ENCODE results near the gene NOXRED1. TPM values are rescaled to one million over a fixed set of nuclear protein-coding genes. Genes with fewer than 3 reads are reported as not detected.
A peak's percentile ranks its signal among the peaks of the same experiment; 100 is the strongest.

NOXRED1 gene
- total RNA-seq, 1 donor from 2014 or later: 1.2 TPM

DNA sequence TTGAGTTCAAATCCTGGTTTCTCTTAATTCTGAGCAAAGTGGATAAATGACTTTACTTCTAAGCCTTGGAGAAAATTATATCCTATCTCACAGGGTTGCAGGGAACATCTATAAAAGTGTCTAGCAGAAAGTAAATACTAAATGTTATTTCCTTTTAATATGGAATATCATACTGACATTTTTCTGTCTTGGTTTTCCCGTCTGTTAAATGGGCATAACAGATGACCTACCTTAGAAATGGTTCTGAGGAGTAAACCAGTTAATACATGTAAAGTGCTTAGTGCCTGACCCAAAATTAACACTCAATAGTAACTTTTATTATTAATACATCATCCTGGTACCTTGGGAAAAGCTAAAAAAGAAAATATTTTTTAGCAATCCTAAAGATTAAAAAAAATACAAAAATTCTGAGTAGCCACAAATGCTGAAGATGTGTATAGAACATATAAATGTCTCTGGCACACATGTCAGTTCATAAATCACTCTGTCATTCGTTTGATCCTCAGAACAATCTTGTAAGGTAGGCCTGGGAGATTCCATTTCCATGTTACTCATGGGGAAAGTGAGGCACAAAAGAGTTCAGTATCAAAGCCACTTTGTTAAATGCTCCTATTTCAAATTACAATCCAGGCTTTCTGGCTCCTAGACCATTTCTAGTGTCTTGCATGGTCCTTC lies 32.8 kb upstream of the NOXRED1 start:
- Mint-ChIP-seq H3K9me3 (ENCODE audit: low read depth) (no peaks in the 10 kb centered on the region), H3K27me3 (no peaks in the 10 kb centered on the region), H3K27ac (no peak overlapping the region), H3K4me3 (ENCODE audit: low read depth) (peak overlapping the region; percentile 100), H3K4me1 (ENCODE audit: low read depth) (peaks cover 25% of the 10 kb centered on the region), H3K36me3 (ENCODE audit: insufficient read depth) (peaks cover 17% of the 10 kb centered on the region)
- TF ChIP-seq, protein P1, sequence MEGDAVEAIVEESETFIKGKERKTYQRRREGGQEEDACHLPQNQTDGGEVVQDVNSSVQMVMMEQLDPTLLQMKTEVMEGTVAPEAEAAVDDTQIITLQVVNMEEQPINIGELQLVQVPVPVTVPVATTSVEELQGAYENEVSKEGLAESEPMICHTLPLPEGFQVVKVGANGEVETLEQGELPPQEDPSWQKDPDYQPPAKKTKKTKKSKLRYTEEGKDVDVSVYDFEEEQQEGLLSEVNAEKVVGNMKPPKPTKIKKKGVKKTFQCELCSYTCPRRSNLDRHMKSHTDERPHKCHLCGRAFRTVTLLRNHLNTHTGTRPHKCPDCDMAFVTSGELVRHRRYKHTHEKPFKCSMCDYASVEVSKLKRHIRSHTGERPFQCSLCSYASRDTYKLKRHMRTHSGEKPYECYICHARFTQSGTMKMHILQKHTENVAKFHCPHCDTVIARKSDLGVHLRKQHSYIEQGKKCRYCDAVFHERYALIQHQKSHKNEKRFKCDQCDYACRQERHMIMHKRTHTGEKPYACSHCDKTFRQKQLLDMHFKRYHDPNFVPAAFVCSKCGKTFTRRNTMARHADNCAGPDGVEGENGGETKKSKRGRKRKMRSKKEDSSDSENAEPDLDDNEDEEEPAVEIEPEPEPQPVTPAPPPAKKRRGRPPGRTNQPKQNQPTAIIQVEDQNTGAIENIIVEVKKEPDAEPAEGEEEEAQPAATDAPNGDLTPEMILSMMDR (IDR thresholded peaks at IDR 0.05; ENCODE audit: unreplicated experiment): no peak
- DNase-seq (ENCODE audit: low spot score, unreplicated experiment): no peak

GRCh38 chr14:77442196-77442595 lies 18.9 kb upstream of the NOXRED1 start:
- Mint-ChIP-seq H3K4me3 (ENCODE audit: low read depth) (no peak overlapping the region), H3K27ac (no peak overlapping the region), H3K27me3 (no peaks in the 10 kb centered on the region), H3K36me3 (ENCODE audit: insufficient read depth) (peaks cover 18% of the 10 kb centered on the region), H3K4me1 (ENCODE audit: low read depth) (no peaks in the 10 kb centered on the region), H3K9me3 (ENCODE audit: low read depth) (no peaks in the 10 kb centered on the region)
- TF ChIP-seq, protein P1 (IDR thresholded peaks at IDR 0.05; ENCODE audit: unreplicated experiment): no peak
- no peak for DNase-seq (ENCODE audit: low spot score, unreplicated experiment)

GRCh38 chr14:77439861-77440260 lies 16.5 kb upstream of the NOXRED1 start:
- Mint-ChIP-seq H3K36me3 (ENCODE audit: insufficient read depth) (peaks cover 24% of the 10 kb centered on the region), H3K9me3 (ENCODE audit: low read depth) (no peaks in the 10 kb centered on the region), H3K4me1 (ENCODE audit: low read depth) (no peaks in the 10 kb centered on the region), H3K27me3 (no peaks in the 10 kb centered on the region), H3K27ac (no peak overlapping the region), H3K4me3 (ENCODE audit: low read depth) (no peak overlapping the region)
- TF ChIP-seq, protein P1 (IDR thresholded peaks at IDR 0.05; ENCODE audit: unreplicated experiment): no peak
- no peak for DNase-seq (ENCODE audit: low spot score, unreplicated experiment)

DNA sequence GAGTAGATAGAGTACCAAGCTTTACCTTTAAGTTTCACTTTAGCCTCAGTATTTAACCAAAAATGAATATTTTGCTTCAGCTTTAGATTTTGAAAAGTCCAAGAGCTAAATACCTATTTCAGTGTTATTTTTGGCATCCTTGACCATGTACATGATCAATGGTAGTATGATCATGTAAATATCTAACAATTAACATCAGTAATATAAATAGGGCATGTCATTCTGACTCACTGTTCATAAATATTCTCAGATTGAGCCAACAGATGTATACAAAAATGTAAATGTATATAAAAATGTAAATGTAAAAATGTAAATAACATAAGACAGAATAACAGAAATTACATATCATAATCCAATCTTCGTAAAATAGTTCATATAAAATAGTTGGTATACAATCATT lies 15.3 kb upstream of the NOXRED1 start:
- no peak for DNase-seq (ENCODE audit: low spot score, unreplicated experiment)
- TF ChIP-seq, protein P1 (IDR thresholded peaks at IDR 0.05; ENCODE audit: unreplicated experiment): no peak
- Mint-ChIP-seq H3K36me3 (ENCODE audit: insufficient read depth) (peaks cover 25% of the 10 kb centered on the region), H3K27me3 (no peaks in the 10 kb centered on the region), H3K27ac (no peak overlapping the region), H3K4me1 (ENCODE audit: low read depth) (no peaks in the 10 kb centered on the region), H3K9me3 (ENCODE audit: low read depth) (no peaks in the 10 kb centered on the region), H3K4me3 (ENCODE audit: low read depth) (no peak overlapping the region)

DNA sequence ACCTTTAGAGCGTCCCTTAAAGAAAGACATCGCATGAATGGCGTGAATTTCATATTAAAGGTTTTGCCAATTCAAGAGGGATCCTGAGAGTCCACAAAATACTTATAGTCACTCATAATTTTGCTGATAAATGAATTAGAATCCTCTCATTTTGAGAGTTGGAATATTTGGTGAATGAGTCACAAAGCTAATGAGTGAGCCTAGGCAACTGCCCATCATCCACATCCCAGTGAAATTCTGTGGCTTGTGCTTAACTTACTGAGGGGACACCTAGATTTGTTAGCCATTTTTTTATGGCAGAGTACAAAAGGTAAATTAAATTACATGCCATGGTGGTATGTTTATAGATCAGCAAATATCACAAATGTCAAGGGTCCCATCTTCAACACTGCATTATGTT lies 12.7 kb upstream of the NOXRED1 start:
- no peak for DNase-seq (ENCODE audit: low spot score, unreplicated experiment)
- no peaks in the 10 kb centered on the region for H3K27me3 Mint-ChIP-seq

More for the DNA sequence above, 12.7 kb upstream of the NOXRED1 start:
- Mint-ChIP-seq H3K36me3 (ENCODE audit: insufficient read depth) (peaks cover 18% of the 10 kb centered on the region), H3K4me3 (ENCODE audit: low read depth) (no peak overlapping the region), H3K9me3 (ENCODE audit: low read depth) (no peaks in the 10 kb centered on the region), H3K4me1 (ENCODE audit: low read depth) (no peaks in the 10 kb centered on the region), H3K27ac (no peak overlapping the region)
- TF ChIP-seq, protein P1 (IDR thresholded peaks at IDR 0.05; ENCODE audit: unreplicated experiment): no peak
